Stomach (tissue), 4 donors: Measurements from ENCODE around the gene TTC29.

ENCODE experiments used
- EP300 ChIP-seq: sonication (generic); formaldehyde crosslinking; IDR thresholded peaks from one replicate; pipeline ENCODE4 v1.6.1; 2017; ENCODE audit warnings: antibody characterized with exemption
- POLR2A ChIP-seq, 4 donors: fragments of 450-650 bp; IDR thresholded peaks; one replicate each; pipeline ENCODE4 v1.6.1; 2016; ENCODE audit warnings: antibody characterized with exemption in 4 of 4, control low read depth in 2 of 4, mild to moderate bottlenecking in 1 of 4, moderate library complexity in 1 of 4
- POLR2AphosphoS5 ChIP-seq, 3 donors: sonication (generic); formaldehyde crosslinking; IDR thresholded peaks; one replicate each; pipeline ENCODE4 v1.6.1; 2016; ENCODE audit warnings: antibody characterized with exemption in 3 of 3
- TF ChIP-seq, protein P1 (sequence below), 7 experiments: fragments of 450-650 bp in 4 of 7; fragments of 200-600 bp in 3 of 7; sonication (generic) in 3 of 7; IDR thresholded peaks; one replicate each; pipeline ENCODE4 v1.5.1; 2016 to 2019; ENCODE audit warnings: antibody characterized with exemption in 7 of 7, control low read depth in 2 of 7, mild to moderate bottlenecking in 1 of 7

DNA sequence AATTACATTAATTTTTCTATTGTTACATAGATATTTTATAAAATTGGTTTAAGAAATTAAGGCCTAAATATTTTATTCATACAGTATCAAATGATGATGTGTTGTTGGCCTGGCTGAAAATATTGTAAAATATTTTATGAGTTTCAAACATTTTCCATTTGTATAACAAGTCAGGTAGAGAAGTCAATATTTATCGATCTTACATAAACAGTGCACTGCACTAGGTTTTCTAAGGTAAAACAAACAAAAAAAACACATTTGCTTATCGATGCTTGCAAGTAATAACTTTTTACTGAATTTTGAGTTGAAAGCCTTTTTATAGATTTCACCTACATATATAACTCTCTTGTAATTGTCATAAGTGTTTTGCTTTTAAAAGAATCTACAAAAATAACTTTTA lies 7.2 kb upstream of the TTC29 start:
- TF ChIP-seq POLR2A (IDR thresholded peaks at IDR 0.05): no peak
- TF ChIP-seq, protein P1, sequence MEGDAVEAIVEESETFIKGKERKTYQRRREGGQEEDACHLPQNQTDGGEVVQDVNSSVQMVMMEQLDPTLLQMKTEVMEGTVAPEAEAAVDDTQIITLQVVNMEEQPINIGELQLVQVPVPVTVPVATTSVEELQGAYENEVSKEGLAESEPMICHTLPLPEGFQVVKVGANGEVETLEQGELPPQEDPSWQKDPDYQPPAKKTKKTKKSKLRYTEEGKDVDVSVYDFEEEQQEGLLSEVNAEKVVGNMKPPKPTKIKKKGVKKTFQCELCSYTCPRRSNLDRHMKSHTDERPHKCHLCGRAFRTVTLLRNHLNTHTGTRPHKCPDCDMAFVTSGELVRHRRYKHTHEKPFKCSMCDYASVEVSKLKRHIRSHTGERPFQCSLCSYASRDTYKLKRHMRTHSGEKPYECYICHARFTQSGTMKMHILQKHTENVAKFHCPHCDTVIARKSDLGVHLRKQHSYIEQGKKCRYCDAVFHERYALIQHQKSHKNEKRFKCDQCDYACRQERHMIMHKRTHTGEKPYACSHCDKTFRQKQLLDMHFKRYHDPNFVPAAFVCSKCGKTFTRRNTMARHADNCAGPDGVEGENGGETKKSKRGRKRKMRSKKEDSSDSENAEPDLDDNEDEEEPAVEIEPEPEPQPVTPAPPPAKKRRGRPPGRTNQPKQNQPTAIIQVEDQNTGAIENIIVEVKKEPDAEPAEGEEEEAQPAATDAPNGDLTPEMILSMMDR (IDR thresholded peaks at IDR 0.05): no peak
- no peak for TF ChIP-seq POLR2AphosphoS5 (IDR thresholded peaks at IDR 0.05)
- no peak for TF ChIP-seq EP300
